DMS 273 (cell line): Measurements from ENCODE around the gene IKZF2.
"Not testable (repeated sequence)": the region's sequence is repeated elsewhere in the genome, so short reads cannot be mapped to it uniquely, and the experiment has no call there.

Experiments used
- DNase-seq: peaks from one replicate; lab custom pipeline; 2025; ENCODE audit not compliant: unreplicated experiment; lab: John Stamatoyannopoulos, UW

IKZF2 gene

DNA sequence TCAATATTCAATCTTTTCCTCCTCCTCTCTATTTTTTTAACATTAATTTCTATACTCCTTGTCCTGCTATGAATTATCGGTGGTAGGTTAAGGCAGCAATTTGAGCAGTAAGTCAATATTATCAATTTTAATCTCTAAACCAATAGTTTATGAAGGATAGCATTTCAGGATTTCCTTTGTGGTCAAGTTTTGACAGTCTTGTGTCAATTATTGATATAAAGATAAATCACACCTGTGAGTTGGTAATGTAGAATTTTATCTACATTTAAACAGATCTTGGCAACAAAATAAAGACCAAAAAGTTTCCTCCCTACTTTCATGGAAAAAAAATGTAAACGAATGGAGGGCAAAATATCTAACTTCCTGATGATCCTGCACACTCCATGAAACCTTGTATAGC lies 87.3 kb downstream of the IKZF2 start:
- DNase-seq, result no peak

DNA sequence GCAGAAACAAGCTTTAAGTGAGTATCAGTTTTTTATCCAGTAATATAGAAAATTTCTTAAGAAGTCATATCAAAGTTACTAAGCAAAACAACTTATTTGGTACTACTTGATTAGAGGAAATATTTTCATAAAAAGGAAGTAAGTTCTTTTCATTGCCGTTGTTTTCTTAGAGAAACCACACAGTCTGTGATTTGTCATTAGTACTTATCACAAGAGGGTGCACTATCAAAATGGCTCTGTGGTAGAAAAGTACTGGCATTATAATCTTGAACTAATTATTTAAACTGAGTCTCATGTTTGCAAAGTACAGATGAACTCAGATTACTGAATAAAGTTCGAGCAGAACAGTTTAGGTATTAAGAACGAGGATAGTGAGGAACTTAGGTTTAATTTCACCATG lies 93.4 kb downstream of the IKZF2 start:
- DNase-seq, result no peak

DNA sequence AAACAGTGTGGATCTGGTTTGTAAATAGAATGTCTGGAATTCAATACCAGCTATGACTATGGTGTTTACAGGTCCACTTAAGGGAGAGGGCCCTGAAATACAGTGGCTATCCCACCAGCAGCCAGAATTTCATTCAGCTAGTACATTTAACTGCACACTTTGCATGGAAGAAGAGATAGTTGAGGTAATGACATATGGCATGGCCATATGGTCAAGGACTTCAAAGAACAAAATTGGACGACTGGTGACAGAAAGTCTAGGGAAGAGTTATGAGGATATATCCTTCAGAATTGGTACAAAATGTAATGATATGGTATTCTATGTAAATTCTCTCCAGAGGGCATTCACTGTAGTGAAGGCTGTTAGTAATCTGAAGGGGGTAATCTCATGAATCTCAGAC lies 105.0 kb downstream of the IKZF2 start:
- peak; percentile 55 for DNase-seq

DNA sequence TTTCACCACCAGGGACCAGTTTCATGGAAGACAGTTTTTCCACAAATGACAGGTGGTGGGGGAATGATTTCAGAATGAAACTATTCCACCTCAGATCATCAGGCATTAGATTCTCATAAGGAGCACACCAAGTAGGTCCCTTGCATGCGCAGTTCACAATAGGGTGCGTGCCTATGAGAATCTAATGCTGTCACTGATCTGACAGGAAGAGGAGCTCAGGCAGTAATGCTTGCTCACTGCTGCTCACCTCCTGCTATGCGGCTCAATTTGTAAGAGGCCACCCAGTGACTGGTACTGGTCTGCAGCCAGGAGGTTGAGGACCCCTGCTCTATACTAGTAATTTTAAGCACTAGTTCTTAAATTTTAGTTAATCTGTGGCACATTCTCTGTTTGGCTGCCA lies 107.8 kb downstream of the IKZF2 start:
- no peak for DNase-seq

DNA sequence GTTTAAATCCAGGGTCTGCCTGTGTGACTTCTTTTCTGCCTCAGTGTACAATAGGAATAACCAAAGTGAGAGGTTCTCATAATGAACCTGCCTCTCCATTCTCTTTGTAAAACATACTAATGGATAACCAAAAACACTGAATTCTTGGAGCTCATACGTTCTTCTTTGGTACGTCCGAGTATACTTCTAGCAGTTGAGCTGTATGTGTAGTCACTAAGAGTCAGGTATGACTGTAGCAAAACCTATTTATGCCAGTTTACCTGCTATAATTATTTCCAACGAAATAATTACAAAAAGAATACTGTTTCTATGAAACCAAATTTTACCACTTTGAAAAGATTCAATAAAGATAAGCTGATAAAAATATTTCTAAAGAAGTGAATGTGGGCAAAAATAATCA lies 109.2 kb downstream of the IKZF2 start:
- DNase-seq, result no peak

DNA sequence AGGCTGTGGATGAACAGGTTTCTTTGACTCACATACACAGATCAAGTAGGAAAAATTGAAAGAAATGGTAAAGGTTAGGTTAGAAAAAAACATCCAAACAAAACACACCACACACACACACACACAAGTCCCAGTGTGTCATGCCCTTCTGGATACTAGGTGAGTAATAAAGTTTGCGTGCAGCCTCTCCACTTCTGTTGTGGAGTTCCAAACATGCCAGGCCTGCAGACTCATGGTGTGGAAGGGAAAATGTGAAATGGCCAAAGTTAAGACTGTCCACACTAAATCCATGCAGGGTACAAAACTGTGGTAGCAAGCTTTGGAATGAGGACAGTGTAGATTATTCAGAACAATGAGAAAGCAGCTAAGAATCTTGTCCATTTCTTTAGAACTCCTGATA lies 114.6 kb downstream of the IKZF2 start:
- DNase-seq, result no peak

DNA sequence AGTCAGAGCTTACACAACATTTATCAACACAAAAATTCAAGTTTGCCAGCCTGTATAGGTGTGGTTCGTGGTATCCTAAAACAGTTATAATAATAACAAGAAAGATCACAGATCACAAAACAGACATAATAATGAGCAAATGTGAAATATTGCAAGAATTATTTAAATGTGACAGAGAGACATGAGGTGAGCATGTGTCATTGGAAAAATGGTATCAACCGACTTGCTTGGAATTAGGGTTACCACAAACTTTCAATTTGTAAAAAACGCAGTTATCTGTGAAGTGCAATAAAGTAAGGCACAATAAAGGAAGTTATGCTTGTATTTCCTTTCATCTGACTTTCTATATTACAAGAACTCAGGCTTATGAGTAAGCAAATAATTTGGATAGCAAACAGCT lies 116.8 kb downstream of the IKZF2 start:
- DNase-seq, result no peak

DNA sequence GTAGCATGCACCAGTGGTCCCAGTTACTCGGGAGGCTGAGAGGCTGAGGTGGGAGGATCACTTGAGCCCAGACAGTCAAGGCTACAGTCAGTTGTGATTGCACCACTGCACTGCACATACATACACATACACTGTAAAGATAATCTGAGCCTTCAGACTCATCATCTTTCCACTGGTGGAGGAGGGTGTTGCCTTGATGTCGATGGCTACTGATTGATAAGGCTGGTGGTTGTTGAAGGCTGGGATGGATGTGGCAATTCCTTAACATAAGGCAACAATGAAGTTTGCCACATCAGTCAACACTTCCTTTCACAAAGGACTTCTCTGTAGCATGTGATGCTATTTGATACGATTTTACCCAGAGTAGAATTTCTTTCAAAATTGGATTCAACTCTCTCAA lies 118.8 kb downstream of the IKZF2 start:
- no peak for DNase-seq

DNA sequence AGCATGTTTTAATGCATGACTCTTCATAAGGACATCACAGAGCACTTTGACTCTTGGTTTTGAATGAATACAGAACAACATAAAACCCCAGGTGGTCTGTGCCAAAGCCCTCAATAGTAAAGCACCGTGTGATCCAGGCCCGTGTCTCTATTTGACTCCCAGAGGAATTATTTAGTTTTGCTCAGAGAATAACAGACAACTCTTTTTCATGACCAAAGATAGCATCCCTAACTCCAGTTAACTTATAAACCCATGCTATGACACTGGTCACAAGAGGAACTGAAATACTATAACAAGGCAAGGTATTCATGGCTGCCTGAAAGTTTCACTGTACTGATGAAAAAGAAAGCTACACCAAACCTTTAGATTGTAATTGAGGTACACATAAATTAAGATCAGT lies 128.4 kb downstream of the IKZF2 start:
- DNase-seq, result no peak

DNA sequence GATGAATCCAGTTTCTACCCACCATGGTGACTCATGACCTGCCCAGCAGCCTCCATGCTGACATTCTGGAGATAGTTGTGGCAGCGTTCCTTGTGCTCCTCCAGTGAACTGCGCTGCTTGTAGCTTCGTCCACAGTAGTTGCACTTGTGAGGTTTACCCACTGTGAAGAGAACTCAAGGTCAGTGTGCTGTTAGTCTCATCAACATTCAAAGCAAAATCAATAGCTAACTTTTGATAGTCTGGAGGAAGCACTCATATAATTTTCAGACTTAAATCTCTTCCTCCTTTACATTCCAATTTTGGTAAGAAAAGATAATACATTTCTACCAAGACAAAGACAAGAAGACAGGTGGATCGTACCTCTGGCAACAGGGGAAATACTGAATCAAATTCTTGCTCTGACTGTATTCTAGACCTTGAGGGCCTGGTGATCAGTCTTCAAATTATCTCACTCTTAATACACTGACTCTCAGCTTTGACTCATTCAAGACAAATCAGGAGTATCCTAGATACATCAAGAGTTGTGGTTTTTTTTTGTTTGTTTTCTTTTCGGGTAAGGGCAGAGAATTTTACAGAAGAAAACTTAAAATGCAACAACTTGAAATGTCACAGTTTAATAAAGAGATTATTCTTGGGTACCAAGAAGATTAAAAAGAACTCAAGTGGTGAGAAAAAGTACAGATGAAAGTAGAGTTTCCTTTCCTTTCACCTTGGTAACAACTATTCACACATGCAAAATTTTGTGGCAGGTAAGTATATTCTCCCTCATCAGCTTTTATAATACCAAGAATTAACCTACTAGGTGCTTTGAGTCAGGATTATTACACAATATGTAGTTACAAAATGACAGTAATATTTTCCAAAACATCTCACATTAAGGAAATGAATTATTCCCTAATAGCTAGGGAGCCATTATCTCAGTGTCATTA lies 129.2 kb downstream of the IKZF2 start:
- no peak for DNase-seq

DNA sequence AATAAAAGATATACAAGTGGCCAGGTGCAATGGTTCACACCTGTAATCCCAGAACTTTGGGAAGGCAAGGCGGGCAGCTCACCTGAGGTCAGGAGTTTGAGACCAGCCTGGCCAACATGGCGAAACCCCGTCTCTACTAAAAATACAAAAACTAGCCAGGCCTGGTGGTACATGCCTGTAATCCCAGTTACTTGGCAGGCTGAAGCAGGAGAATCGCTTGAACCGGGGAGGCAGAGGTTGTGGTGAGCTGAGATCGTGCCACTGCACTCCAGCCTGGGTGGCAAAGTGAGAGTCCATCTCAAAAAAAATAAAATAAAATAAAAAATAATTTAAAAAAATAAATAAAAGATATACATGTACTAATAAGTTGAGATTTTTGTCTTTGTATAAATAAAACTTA lies 130.5 kb downstream of the IKZF2 start:
- DNase-seq, result not testable (repeated sequence)

DNA sequence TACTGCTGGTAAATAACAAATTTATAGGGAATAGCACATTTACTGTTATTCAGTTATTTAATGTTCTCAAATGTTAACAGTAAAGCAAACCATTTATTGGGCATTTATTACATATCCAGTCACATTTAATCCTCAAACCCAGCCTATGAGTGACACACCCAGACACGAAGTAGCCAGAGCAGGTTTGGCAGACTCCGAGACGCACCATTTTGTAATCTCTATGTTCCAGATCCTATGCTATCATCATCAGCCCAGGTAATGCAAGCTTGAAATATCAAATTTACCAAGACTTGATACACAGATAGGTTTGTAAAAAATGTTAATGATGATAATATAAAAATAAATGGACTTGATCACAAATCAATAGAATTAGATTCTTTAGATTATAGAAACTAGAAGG lies 131.1 kb downstream of the IKZF2 start:
- DNase-seq, result no peak

DNA sequence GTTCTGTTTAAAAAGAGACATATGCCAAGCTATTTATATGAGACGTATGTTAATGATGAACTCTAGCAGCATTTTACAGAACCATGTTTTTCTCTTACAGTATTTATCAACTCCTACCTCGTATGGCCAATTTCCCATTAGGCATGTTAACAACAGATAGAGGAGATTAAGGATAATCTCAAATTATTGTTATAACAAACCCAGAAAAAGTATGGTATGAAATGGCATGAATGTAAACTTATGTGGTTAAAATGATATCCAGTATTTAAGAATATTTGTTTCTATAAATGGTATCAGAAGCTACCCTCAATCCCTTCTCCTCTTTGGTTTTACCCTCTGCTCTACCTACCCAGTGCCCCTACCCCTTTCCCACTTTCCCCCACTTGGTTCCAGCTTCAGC lies 132.0 kb downstream of the IKZF2 start:
- DNase-seq, result no peak

DNA sequence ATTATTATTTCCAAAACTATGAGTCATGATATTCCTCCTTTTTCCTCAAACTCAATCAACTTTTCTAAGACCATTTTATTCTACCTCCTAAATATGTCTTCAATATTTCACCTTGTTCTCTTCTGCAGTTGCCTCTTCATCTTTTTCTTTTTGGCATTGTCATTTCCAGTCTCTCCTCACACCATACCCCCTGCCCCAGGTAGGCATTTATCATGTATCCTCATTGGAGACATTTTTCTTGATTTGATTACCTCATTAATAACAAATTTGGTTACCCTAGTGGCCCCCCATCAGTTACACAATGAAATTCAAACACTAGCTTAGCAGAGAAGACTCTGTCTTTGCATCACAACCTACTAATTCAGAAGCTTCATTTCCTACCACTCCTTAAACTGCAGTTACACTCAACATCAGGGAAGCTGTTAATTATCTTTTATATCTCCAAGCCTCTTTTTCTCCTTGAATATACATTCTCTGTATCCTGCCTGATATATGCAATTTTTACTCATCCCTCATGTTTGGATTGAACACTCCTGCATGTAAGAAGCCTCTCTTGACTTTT lies 133.0 kb downstream of the IKZF2 start:
- DNase-seq, result no peak

DNA sequence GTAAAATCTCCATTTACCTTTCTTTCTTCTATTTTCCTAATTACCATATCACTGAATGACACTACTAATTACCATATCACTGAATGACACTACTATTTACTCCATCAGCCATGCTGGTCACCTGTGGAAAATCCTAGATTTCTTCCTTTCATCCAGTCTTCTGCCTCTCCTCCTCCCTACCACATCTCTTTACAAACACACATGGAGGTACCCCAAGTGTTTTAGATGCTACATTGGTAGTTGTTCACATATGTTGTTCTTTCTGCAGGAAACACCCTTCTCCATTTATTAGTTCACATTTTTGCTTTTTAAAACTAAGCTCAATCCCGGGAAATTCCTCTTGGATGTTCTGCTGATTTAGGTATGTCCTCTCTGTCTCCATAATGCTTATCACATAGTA lies 134.0 kb downstream of the IKZF2 start:
- DNase-seq, result no peak

DNA sequence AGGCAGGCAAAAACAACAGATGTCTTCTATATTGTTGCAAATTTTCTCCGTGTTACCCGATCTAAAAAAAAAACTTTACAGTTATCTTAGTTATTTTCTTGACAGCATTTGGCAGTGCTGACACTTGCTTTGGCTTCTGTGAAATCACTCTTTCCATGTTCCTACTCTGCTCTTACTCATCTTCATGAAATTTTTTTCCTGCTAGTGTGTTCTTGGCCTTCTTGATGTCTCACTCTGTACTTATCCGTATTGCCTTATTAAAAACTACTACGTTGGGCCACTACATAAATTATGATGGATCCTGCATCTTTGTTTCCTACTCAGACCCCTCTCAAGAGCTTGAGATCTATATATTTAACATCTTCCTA lies 134.4 kb downstream of the IKZF2 start:
- DNase-seq, result no peak

DNA sequence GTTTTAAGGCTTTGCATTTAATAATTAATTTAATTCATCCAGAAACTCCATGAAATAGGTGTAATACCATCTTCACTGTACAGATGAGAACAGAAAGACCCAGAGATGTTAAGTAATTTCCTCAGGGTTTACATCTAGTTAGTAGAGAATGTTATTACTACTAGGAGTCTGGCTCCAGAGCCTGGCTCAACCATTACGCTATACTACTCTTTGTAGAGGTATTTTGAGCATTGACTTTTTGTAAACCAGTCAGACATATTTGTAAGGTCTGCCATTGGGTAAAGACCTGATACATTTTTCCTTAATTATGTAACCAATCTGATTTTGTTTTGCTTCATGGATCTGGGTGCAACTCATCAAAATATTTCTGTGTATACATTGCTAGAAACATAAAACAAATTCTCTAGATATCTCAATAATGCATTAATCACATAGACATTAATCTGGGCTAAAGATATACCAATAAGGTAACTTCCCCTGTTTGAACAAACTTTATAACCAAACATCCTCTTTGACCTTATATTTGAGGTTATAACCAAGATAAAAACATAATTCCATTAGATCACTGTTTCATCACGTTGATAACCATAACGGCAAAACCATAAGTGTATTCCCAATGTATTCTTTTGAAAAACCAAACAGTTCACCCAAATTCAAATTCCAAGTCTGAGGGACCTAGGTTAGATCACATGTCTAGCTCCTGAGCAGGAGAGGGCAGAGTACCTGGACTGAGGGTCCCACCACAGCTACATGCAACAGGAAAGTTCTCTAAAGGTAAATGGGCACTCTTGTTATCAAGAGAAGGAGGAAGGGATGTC lies 135.0 kb downstream of the IKZF2 start:
- DNase-seq, result no peak

DNA sequence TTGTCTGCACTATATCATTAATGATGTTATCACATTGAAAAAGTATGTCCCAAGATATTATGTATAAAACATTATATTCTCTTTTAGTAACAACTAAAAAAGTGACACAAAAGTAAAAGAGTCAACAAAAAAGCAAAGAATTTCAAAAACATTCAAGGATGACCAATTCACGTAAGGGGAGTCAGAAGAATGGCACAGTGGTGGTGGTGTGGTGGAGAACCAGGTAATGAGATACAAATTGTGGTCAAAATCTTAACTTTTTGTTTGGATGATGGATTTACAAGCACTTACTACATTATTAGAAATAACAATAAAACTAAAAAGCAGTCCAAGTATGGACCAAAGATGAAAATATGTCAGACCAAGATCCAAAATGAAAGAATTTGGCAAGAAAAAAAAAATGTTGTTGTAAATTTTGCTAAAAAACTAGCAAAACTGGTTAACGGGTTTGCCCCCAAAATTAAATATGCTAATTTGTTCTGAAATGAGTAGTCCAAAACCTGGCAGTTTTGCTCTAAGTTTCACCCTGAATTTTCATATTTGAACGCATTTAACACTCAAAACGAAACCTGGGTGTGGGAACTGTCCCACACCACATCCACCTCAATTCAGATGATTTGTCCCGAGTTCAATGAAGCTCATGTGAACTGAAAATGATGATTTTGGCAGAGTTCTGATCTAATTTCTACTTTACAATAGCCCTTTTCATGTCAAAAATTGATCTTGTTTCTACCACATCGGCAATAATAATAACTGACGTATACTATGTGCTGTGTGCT lies 135.8 kb downstream of the IKZF2 start:
- DNase-seq, result no peak

DNA sequence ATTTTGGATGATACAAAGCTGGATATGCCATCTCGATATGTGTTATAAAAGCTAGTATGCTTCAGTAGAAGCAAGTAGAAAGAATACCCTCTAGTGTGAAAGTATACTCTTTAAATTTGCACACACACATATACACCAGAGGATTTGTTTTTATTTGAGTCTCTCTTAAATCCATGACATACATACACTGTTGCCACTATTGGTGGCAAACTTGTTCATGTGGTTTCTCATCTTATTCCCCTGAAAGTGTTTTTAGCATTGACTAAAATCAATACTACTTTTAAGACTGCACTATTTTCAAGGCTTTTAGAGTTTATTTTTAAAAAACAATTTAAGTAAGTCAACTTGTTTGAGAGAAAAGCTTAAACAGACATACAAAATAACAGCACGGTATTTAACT lies 137.4 kb downstream of the IKZF2 start:
- DNase-seq, result no peak

DNA sequence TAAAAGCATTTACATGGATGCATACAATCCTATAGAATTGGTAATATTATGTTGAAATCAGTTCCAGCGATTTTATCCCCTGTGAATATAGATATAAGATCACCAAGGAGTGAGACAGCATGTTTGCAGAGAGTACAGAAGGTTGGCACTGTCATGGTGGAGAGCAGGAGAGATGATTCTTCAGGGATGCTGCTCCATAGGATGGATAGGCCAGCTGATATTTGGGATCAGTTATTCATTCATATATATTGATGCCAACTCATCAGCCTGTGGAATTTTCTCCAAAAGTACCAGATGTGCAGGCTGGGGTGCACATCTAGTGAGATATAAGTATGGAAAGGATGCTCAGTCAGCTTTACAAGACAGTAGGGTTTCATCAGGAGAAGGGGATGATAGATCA lies 139.9 kb downstream of the IKZF2 start:
- no peak for DNase-seq

DNA sequence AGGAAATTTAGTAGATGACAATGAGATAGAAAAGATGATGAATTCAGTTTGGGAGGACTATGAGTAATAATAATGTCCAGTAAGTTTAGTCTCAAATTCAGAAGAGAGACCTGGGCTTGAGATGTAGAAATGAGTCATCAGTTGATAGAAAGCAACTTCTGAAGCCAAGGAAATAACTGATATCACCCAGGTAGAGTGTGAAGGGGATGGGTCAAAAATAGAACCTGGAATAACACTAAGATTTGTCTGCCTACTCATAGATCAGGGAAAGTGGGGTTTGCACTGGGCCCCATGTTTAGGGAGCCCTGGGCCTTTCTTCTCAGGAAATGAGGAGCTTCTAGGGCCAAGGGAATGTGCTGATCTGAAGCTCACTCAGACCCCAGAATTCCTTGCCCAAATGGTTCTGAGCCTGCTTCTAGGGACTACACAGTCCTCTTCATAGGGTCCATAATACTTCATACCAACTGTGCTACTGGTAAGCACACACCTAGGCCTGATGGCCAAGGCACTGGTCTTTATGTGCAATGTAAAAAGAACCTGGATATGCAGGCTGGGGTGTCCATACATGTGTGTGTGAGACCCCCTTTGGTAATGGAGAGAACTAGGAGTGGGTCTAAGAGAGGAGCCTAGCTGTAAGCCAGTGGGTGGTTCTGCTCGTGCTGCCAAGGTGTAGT lies 141.2 kb downstream of the IKZF2 start:
- DNase-seq, result no peak
